Hematopoietic multipotent progenitor cell treated with erythropoietin and hydrocortisone succinate and interleukin-3 and kit ligand, for 4 days (in vitro differentiated cells): ENCODE data around the gene MT1A.
"Not testable (repeated sequence)": the region's sequence is repeated elsewhere in the genome, so short reads cannot be mapped to it uniquely, and the experiment has no call there.

Source experiments
- DNase-seq: peaks from one replicate; pipeline ENCODE4 v3.0.0-alpha.2; 2015

MT1A gene

DNA sequence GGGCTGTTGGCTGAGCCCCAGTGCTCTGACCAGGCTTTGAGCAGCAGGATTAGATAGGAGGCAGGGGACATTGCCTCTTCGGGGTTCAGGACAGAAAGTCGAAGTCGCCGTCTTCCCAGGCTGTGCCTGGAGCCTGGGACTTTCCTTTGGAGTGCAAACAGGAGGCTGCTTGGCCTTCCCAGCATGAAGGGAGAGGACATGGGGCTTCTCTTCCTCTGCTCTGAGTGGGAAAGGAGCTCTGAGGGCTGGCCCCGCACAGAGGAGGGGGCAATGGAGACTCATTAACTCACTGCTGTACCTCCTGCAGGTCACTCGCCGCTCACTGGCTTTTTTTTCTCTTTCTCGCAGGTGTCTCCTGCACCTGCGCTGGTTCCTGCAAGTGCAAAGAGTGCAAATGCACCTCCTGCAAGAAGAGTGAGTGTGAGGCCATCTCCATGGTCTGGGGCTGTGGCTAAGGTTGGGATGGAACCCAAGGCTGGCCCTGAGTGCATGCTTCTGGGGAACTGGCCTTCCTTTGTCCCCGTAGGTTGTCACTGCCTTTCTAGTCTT lies 19.9 kb downstream of the MT1A start:
- no peak for DNase-seq

DNA sequence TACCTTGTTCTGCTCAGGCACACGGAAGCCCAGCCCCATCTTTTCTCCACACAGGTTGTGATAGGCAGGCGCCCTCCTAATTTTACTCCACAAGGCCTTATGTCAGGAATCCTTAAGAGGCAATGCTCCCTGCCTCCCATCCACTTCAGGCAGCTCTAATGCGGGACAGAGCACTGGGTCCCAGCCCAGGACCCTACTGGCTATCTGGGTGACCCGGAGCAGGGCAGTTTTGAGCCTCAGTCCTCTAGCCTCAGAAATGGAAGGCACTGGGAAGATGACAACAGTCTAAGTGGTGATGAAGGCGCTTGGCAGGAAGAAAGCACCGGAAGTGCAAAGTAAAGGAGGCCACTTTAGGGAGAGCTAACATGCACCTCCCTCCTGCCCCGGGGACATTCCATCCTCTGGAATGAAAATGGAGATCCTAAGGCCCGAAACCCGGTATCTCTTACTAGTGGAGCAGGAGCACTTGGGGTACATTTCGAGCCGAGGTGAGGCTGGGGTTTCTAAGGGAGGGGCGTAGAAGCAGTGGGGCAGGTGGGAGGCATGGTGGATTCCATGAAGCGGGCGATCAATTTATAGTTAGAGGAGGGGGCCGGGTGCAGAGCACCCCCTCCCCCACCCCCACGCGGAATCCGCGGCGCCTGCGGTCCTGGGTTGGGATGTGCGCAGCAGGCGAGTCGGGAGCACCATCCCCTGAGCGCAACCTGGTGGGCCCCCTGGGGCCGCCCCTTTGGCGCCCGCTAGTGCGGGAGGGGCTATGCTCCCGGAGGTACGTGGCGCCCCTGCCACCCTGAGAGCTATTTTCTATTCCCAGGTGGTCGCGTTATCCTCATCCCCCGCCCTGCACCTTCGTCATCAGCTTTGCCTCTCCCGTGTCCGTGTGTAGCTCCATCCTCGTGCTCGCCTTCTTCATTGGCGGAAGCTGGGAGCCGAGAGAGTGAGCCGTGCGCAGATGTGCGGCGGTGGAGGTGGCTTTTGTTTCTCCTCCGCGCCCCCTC lies 24.2 kb downstream of the MT1A start:
- no peak for DNase-seq

DNA sequence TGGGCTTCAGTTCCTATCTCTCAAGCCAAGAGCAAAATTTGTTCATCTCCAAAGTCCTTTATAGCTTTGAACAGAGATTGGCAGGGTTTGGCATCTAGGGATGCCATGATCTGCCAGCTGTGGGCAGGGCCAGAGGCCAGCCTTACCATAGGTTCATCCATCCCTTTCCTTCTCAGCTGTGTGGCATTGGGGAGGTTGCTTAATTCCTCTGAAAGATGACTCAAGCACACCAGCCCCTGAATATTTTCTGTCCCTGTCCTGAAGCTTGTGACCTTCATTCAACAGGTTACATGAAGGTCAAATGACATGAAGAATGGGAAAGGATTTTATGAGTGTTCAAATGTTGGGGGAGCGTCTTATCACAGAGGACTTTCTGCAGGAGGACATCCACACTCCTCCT lies 26.0 kb downstream of the MT1A start:
- no peak for DNase-seq

DNA sequence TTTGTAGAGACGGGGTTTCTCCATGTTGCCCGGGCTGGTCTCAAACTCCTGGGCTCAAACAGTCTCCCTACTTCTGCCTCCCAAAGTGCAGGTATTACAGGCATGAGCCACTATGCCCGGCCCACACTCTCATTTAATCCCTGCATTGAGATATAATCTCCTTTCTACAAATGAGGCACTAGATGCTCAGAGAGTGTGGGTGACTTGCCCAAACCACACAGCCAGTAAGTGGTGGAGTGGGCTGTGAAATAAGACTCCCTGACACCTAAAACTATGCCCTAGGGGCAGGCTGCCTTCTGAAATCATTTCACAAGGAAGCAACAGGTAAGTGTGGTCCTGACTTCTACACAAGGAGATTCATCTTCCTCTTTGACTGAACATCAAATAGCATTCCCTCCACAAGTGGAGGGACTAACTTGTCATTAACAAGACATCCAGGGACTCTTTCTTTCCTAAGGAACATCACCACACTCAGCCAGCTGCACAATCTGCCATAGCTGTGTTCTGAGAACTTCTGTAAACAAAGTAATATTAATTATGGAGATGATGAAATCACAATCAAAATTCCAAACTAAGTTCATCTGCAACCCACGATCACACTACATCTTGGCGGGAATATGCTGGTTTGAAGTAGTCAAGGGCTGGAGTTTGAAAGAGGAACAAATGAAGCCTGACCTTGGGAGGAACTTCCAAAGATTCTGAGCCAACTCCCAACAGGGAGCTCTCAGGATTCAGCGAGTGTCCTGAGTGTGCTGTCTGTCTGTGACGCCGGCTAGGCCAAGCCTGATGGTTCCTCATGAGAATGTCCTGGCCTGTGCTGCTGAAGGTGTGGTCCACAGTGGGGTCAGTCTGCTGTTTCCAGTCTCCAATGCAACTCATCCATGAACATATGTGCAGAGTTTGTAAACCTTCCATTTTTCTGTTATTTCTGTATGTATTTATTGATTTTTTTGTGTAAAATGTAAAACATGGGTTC lies 27.1 kb downstream of the MT1A start:
- DNase-seq, result not testable (repeated sequence)

DNA sequence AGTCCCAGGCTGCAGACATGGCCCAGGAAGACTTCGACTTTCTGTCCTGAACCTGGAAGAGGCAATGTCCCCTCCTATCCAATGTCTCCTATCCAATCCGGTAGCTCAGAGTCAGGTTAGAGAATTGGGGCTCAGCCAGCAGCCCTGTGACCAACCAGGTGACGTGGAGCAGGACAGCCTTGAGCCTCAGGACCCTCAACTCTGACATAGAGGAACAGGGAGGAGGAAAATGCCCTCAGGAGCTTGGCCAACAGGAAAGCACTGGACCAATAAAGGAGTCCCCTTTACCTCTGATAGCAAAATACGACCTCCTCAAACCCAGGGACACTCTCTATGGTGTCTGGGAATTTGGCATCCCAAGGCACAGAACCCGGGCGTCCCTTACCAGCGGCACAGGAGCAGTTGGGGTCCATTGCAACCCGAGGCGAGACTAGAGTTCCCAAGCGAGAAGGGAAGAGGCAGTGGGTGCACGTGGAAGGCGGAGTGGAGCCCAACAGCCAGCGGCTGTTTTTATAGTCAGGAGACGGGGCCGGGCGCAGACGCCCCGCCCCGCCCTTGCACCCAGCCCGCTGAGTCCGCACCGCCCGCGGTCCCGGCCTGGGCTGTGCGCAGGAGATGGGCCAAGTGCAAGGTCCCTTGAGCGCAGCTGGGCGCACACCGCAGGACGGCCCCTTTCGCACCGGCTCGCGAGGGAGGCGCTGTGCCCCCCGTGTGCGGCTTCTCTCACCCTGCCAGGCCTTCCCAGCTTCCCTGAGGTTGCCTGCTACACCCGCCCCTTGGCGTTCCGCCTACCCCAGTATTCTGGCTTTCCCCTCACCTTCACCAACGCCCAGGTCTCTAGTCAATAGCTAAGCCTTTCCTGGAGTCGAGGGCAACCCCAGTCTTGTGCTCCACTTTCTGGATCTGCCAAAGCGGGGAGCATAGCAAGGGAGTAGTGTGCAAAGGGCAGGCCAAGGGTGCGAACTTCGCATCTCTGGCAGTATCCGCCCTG lies 29.4 kb downstream of the MT1A start, which contains the start of gene MT1G:
Gene MT1G (minus strand): TSS at position 485 of the 991 bp plus-strand sequence. CDS start 72 bp downstream, at position 413.
- DNase-seq, result peak; percentile 81

DNA sequence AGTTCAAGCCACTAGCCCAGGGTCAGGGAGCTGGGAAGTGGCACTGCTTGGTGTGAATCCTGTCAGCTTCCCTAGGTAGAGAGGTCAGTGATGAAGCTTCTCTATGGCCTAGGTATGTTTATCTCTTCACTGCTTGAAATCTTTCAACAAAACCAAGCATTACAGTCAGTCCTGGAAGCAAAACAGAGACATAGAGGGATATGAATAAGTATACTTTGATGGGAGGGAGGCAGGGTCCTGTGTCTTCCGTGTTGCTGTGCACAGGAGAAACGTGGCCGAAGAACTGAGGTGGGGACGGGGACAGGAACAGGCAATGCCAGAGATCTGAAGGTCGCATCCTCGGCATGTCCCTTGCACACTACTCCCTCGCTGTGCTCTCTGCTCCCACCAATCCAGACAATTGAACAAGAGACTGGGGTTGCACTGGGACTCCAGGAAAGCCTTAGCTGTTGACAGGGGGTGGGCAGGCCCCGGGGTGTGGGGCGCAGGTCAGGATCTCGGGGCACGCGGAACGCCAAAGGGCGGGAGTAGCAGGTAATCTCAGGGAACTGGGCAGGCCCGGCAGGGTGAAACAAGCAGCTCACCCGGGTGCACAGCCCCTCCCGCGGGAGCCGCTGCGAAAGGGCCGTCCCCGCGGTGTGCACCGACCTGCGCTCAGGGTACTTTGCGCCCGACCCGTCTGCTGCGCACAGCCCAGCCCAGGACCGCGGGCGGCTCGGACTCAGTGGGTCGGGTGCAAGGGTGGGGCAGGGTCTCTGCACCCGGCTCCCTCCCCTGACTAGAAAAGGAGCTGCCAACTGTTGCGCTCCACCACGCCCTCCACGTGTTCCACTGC lies 30.8 kb downstream of the MT1A start, which contains the start of gene MT1H:
Gene MT1H (plus strand): TSS at position 810 of the 835 bp plus-strand sequence. CDS start 71 bp downstream, outside the sequence.
- peak; percentile 63 for DNase-seq

DNA sequence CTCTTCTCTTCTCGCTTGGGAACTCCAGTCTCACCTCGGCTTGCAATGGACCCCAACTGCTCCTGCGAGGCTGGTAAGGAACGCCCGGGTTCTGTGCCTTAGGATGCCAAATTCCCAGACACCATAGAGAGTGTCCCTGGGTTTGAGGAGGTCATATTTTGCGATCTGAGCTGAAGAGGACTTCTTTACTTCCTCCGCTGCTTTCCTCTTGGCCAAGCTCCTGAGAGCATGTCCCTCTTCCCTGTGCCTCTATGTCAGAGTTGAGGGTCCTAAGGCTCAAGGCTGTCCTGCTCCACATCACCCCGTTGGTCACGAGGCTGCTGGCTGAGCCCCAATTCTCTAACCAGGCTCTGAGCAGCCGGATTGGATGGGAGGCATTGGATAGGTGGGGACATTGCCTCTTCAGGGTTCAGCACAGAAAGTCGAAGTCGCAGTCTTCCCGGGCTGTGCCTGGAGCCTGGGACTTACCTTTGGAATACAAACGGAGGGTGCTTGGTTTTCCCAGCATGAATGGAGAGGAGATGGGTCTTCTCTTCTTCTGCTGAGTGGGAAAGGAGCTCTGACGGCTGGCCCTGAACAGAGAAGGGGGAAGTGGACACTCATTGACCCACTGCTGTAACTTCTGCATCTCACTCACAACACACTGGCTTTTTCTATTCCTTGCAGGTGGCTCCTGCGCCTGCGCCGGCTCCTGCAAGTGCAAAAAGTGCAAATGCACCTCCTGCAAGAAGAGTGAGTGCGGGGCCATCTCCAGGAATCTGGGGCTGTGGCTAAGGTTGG lies 31.6 kb downstream of the MT1A start:
- DNase-seq, result no peak

DNA sequence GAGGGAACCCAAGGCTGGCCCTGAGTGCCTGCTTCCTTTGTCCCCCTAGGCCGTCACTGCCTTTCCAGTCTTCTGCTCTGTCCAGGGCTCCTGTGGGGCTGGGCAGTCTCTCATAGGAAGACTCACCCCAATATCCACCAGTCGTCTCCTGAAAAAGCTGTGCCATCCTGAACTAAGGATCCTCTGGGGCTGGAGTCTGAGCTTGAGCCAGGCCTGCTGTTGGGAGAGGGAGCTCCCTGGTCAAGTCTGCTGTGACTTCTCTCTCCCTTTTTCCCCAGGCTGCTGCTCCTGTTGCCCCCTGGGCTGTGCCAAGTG lies 32.1 kb downstream of the MT1A start:
- no peak for DNase-seq

DNA sequence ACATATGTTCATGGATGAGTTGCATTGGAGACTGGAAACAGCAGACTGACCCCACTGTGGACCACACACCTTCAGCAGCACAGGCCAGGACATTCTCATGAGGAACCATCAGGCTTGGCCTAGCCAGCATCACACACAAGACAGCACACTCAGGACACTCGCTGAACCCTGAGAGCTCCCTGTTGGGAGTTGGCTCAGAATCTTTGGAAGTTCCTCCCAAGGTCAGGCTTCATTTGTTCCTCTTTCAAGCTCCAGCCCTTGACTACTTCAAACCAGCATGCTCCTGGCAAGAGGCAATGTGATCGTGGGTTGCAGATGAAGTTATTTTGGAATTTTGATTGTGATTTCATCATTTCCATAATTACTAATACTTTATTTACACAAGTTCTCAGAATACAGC lies 33.2 kb downstream of the MT1A start:
- DNase-seq, result not testable (repeated sequence)

DNA sequence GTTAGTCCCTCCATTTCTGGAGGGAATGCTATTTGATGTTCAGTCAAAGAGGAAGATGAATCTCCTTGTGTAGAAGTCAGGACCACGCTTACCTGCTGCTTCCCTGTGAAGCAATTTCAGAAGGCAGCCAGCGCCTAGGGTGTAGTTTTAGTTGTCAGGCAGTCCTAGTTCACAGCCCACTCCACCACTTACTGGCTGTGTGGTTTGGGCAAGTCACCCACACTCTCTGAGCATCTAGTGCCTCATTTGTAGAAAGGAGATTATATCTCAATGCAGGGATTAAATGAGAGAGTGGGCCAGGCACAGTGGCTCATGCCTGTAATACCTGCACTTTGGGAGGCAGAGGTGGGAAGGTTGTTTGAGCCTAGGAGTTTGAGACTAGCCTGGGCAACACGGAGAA lies 33.7 kb downstream of the MT1A start:
- not testable (repeated sequence) for DNase-seq

DNA sequence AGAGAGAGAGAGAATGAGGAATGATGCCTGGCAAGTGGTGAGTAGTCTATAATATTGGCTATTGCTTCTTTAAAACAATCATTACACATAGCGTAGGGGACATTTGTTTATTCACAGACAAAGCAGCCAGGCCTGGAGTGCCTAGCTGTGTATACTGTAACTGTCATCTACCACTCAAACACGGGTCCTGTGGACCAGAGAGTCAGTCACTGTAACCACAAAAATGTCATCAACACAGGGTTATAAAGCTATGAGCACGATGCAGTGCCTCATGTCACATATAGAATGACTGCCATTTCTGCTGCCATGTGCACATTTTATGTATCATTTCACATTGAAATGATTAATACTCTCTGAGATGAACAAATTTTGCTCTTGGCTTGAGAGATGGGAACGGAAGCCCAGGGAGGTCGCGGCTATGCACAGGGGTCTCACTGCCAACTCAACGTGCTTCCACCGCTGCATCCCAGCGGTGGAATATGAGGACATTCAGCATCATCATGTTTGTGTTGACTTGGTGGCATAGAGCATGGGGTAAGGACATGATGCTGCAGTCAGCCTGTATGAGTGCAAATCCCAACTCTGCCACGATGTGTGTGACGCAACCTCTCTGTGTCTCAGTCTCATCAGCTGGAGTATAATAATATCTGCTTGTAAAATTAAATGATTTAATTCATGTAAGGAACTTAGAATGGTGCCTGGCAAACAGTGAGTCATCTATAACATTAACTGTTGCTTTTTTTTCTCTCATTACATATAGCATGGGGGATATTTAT lies 34.5 kb downstream of the MT1A start:
- no peak for DNase-seq

DNA sequence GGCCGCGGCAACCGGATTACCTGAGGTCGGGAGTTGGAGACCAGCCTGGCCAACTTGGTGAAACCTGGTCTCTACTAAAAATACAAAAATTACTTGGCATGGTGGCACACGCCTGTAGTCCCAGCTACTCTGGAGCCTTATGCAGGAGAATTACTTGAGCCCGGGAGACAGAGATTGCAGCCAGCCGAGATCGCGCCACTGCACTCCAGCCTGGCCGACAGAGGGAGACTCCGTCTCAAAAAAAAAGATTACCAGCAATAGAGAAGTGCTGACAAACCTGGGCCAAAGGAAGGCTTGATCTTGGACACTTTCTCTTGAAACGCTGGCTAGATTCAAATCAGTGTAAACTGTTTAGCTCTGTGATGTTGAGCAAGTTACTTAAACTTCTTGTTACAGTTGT lies 35.5 kb downstream of the MT1A start:
- DNase-seq, result peak; percentile 75

DNA sequence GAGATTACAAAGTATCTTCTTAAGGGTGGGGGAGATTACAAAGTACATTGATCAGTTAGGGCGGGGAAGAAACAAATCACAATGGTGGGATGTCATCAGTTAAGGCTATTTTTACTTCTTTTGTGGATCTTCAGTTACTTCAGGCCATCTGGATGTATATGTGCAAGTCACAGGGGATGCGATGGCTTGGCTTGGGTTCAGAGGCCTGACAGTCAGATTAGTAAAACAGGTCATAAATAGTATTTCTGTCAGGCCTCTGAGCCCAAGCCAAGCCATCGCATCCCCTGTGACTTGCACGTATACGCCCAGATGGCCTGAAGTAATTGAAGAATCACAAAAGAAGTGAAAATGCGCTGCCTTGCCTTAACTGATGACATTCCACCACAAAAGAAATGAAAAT lies 36.1 kb downstream of the MT1A start:
- not testable (repeated sequence) for DNase-seq

DNA sequence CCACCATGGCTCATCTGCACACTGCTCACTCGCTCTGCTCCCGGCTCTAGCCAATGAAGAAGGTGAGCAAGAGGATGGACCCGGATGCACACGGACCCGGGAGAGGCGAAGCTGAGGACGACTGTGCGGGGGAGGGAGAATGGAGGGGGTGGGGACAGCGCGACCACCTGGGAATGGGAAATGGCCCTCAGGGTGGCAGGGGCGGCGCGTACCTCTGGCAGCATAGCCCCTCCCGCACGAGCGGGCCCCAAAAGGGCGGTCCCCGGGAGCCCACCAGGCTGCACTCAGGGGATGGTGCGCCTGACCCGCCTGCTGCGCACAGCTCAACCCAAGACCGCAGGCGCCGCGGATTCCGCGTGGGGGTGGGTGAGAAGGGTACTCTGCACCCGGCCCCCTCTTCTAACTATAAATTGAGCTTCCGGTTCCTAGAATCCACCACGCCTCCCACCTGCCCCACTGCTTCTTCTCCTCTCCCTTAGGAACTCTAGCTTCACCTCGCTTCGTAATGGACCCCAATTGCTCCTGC lies 37.3 kb downstream of the MT1A start:
- peak; percentile 26 for DNase-seq

DNA sequence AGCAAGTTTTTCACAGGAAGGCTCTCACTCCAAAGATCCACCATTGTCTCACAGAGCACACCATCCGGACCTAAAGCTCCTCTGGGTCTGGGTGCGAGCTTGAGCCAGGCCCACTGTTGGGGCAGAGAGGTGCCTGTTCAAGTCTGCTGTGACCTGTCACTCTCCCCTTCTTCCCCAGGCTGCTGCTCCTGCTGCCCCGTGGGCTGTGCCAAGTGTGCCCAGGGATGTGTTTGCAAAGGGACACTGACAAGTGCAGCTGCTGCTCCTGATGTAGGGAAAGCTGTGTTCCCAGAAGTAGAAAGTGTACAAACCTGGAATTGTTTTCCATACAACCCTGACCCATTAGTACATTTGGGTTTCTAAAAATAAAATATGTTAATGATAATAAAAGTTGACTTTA lies 39.0 kb downstream of the MT1A start:
- DNase-seq, result no peak

DNA sequence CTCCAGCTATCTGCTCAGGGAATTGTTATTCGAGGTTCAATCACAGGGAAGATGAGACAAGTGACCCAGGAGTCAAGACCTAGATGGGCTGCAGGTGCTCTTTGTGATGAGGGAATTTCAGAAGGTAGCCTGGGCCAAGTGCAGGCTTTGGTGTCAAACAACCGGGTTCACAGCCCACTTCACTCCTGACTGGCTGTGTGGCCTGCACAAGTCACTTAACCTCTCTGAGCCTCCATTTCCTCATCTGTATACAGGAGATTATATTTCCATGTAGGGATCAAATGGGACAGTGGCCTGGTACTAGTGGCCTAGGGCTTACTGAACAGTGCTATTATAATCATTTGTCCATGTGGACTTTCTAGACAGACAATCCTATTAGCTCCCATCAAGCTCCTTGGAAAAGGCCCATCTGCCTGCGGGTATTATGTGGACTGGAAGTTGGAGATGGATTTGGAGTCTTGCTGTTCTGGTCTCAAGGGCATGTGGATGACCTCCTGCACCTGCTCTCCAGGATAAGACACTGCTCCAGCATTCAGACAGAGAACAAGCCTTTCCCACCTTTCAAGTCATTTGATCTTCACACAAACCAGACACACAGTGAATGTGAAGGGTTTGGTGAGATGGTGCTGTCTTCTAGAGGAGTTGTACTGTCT lies 40.7 kb downstream of the MT1A start:
- DNase-seq, result no peak

DNA sequence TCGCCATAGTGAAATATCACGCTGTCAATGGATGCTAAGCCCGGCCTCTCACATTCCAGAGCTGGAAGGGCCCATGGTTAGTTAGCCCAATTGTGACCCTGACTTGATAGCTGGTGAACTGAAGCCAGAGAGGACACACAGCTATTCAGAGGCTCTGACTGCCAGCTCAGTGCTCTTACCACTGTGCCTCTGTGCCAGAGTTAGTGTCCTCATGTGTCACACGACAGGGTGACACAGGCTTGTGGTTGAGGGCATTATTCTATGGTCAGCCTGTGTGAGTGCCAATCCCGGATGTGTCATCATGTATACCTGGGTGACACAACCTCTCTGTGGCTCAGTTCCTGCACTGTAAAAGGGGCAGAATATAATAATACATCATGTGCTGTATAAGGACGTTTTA lies 41.4 kb downstream of the MT1A start:
- no peak for DNase-seq
